ENCODE measurements around the gene RXFP4. TPM values are rescaled to one million over a fixed set of nuclear protein-coding genes. Genes with fewer than 3 reads are reported as not detected.
A peak's percentile ranks its signal among the peaks of the same experiment; 100 is the strongest.
"Not testable (repeated sequence)": the region's sequence is repeated elsewhere in the genome, so short reads cannot be mapped to it uniquely, and the experiment has no call there.

Gene RXFP4
- total RNA-seq, 1 experiment from 2014 or later: not detected

DNA sequence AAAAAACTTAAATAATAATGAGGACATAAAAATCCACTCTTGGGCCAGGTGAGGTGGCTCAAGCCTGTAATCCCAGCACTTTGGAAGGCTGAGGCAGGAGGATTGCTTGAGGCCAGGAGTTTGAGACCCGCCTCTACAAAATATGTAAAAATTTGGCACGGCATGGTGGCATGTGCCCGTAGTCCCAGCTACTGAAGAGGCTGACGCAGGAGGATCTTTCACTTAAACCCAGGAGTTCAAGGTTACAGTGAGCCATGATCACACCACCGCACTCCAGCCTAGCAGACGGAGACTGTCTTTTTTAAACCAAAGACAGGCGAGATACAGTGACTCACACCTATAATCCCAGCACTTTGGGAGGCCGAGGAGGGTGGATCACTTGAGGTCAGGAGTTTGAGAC, 45.0 kb upstream of the RXFP4 start:
- not testable (repeated sequence) for H2BK5ac ChIP-seq (ENCODE audit: insufficient read length, low read length); H3K23ac ChIP-seq (ENCODE audit: insufficient read length, low read depth, low read length); H3K18ac ChIP-seq (ENCODE audit: insufficient read length, low read depth, low read length); H4K8ac ChIP-seq (replicated peaks; ENCODE audit: insufficient read length, low read depth, low read length); H3K23me2 ChIP-seq (ENCODE audit: insufficient read length, low read depth, low read length, poor library complexity, severe bottlenecking); H3K4me2 ChIP-seq (ENCODE audit: insufficient read depth, insufficient read length, low read length); H2BK15ac ChIP-seq (ENCODE audit: low read depth, low read length); H3K14ac ChIP-seq (ENCODE audit: insufficient read depth, low read length); H2BK20ac ChIP-seq (ENCODE audit: low read depth, low read length, poor library complexity, severe bottlenecking); H2BK12ac ChIP-seq (ENCODE audit: insufficient read length, low read depth, low read length); H3T11ph ChIP-seq (ENCODE audit: low read length); H3K4me1 Mint-ChIP-seq; H2AK5ac ChIP-seq (ENCODE audit: insufficient read length, low read length); H3K56ac ChIP-seq (ENCODE audit: insufficient read length, low read depth, low read length); H4K20me1 ChIP-seq (ENCODE audit: control insufficient read depth, insufficient read depth, insufficient read length); H3K9me3 ChIP-seq (ENCODE audit: control insufficient read depth, low read depth, low read length); DNase-seq; H4K5ac ChIP-seq (ENCODE audit: insufficient read length, low read depth, low read length); H3K4me1 ChIP-seq (ENCODE audit: insufficient read depth, low read length); H3K27ac ChIP-seq (ENCODE audit: insufficient read length, low read depth, low read length); H3K4me3 Mint-ChIP-seq; H2AFZ ChIP-seq (ENCODE audit: low read length); H3K9ac ChIP-seq (ENCODE audit: extremely low read depth, insufficient read length, low read length); H3K9me3 Mint-ChIP-seq; H3K27me3 Mint-ChIP-seq (ENCODE audit: low read depth); H4K91ac ChIP-seq (ENCODE audit: insufficient read length, low read depth, low read length); H3K79me2 ChIP-seq (ENCODE audit: insufficient read depth, low read length); H2BK120ac ChIP-seq (ENCODE audit: low read depth, low read length, poor library complexity, severe bottlenecking); H3K79me1 ChIP-seq (ENCODE audit: insufficient read depth, low read depth, low read length, poor library complexity, severe bottlenecking); H3K4ac ChIP-seq (ENCODE audit: low read depth, low read length); H3K27me3 ChIP-seq (ENCODE audit: insufficient read depth, low read length)
- H3K27ac Mint-ChIP-seq: peak overlapping the region in 1 of 3 experiments; percentile 59; a peak in 1 of 7 replicates
- WGBS (ENCODE audit: extremely low coverage, insufficient read length, low lambda C conversion rate): no CpG with 5 or more reads among the region's 8 CpGs
- H3K36me3 Mint-ChIP-seq (ENCODE audit: insufficient read depth in 1 of 3, low read depth in 3 of 3): peaks cover 17 to 39% (median 38%) of the 10 kb centered on the region in 3 experiments; a peak in 6 of 7 replicates
